ENCODE data around the gene ZFP62. TPM values are rescaled to one million over a fixed set of nuclear protein-coding genes. Genes with fewer than 3 reads are reported as not detected.
A peak's percentile ranks its signal among the peaks of the same experiment; 100 is the strongest.

The ZFP62 gene
- total and polyA plus RNA-seq, 2 of the 4 experiments (the other 2 are of a cell fraction), result 8.2 to 20.3 TPM

DNA sequence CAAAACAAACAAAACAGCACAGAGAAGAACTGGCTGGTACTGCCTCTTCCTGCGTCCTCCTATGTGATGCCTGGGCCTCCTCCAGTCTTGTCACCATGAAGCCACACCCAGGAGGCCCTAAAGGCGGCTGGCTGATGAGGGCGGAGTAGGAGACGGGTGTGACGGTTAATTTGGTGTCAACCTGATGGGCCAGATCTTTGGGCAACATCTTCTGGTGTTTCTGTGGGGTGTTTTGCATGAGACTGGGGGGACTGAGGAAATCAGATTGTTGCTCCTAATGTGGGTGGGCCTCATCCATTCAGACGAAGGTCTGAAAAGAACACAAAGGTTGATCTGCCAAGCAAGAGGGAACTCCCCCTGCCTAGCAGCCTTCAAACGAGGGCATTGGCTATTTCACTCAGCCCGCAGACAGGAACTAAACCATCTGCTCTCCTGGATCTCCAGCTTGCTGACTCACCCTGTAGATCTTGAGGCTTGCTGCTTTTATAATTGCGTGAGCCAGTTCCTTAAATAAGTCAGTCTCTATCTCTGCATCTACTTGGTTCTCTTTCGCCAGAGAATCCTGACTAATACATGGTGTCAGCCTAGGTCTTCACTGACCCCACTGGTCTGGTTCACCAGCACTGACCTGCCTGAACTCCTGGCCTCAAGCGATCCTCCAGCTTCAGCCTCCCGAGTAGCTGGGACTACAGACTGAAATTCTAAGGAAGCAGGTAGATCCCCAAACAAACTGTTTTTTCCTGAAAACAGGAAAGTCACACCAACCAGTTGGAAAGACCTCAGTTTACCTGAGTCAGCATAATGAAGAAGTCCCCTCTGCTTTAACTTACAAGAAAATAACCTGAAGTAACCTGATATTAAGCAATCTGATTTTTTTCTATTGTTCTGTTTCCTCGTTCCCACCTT is 12.8 kb upstream of the ZFP62 start:
- no peak for ATAC-seq (ENCODE audit: low read depth)
- peak; percentile 23 for DNase-seq
- intact Hi-C loops (cut with micrococcal nuclease), result no loop called here

More for the DNA sequence above, 12.8 kb upstream of the ZFP62 start:
- no peak overlapping the region for H3K27ac ChIP-seq (ENCODE audit: insufficient read depth, low read length)
- no peaks in the 10 kb centered on the region for H3K9me1 ChIP-seq (ENCODE audit: insufficient read depth, low read length)
- TF ChIP-seq CHD1 (IDR thresholded peaks at IDR 0.05; ENCODE audit: low read depth, low read length), result no peak
- no peak for TF ChIP-seq RCOR1 (IDR thresholded peaks at IDR 0.05; ENCODE audit: insufficient replicate concordance, low read length)
- TF ChIP-seq RFX5 (IDR thresholded peaks at IDR 0.05; ENCODE audit: low read depth, low read length), result no peak
- peak; percentile 96 for TF ChIP-seq MAFK (IDR thresholded peaks at IDR 0.05; ENCODE audit: low read depth, low read length)
- no peak for TF ChIP-seq FOS (IDR thresholded peaks at IDR 0.05; ENCODE audit: low read depth, low read length)
- TF ChIP-seq, protein P1, sequence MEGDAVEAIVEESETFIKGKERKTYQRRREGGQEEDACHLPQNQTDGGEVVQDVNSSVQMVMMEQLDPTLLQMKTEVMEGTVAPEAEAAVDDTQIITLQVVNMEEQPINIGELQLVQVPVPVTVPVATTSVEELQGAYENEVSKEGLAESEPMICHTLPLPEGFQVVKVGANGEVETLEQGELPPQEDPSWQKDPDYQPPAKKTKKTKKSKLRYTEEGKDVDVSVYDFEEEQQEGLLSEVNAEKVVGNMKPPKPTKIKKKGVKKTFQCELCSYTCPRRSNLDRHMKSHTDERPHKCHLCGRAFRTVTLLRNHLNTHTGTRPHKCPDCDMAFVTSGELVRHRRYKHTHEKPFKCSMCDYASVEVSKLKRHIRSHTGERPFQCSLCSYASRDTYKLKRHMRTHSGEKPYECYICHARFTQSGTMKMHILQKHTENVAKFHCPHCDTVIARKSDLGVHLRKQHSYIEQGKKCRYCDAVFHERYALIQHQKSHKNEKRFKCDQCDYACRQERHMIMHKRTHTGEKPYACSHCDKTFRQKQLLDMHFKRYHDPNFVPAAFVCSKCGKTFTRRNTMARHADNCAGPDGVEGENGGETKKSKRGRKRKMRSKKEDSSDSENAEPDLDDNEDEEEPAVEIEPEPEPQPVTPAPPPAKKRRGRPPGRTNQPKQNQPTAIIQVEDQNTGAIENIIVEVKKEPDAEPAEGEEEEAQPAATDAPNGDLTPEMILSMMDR (conservative IDR thresholded peaks at IDR 0.05; ENCODE audit: low read depth, low read length), result no peak
- no peaks in the 10 kb centered on the region for H4K20me1 ChIP-seq (ENCODE audit: insufficient read depth, low read length)
- H3K18ac ChIP-seq (ENCODE audit: low read depth, low read length), result no peak overlapping the region
- dilution Hi-C loops (cut with HindIII; ENCODE audit: low sequenced_read_pairs, unreplicated experiment) (no loop called here), in situ Hi-C loops (cut with MboI; ENCODE audit: low sequenced_read_pairs) (loop anchor here (10.0 kb wide), 1 partner anchor 281 kb away; no protein-coding TSS in a partner anchor)
- CTCF ChIA-PET, result no interaction called here
- no peak overlapping the region for H3K4me2 ChIP-seq (ENCODE audit: low read depth, low read length)
- no peak overlapping the region for H3K9ac ChIP-seq (ENCODE audit: low read depth, low read length)
- no peak overlapping the region for H3K4me3 ChIP-seq (ENCODE audit: insufficient read depth, low read depth, low read length)
- H2BK120ac ChIP-seq (ENCODE audit: low read depth, low read length), result no peak overlapping the region
- no peak overlapping the region for H4K91ac ChIP-seq (ENCODE audit: insufficient read depth, low read depth, low read length)
- WGBS, 2 experiments (ENCODE audit: extremely low coverage in 2 of 2, insufficient read length in 1 of 2), result 67% methylated on average over 6 of the region's 13 CpGs; no CpG with 5 or more reads in 1 of the 2 experiments
- no peak overlapping the region for H3K14ac ChIP-seq (replicated peaks; ENCODE audit: low read depth, low read length)
- H4K5ac ChIP-seq (ENCODE audit: low read depth, low read length), result no peak overlapping the region
- H3K4ac ChIP-seq (ENCODE audit: low read depth, low read length), result no peak overlapping the region
- no peak overlapping the region for H2AK5ac ChIP-seq (ENCODE audit: low read depth, low read length)
- POLR2A ChIA-PET (ENCODE audit: unreplicated experiment), result no interaction called here
- peak overlapping the region; percentile 33 for H2AFZ ChIP-seq (replicated peaks; ENCODE audit: low read length, poor library complexity)
- no TSS peak for BruUV-seq (replicated peaks)
- no peaks in the 10 kb centered on the region for H3K4me1 ChIP-seq (ENCODE audit: control insufficient read depth, insufficient read depth, low read length)
- H2BK5ac ChIP-seq (ENCODE audit: low read depth, low read length, poor library complexity, severe bottlenecking), result no peak overlapping the region
- no peaks in the 10 kb centered on the region for H3K36me3 ChIP-seq (ENCODE audit: control insufficient read depth, insufficient read depth, low read length)
- H3K23ac ChIP-seq (ENCODE audit: low read depth, low read length), result no peak overlapping the region
- no peak overlapping the region for H2BK20ac ChIP-seq (ENCODE audit: low read depth, low read length)
- 0 out of 2 replicates have a peak, but pooled peaks cover 1% of the 10 kb centered on the region for H3K27me3 ChIP-seq (ENCODE audit: control insufficient read depth, insufficient read depth, low read length)
- no peaks in the 10 kb centered on the region; the same call in 1 of the 2 replicates for H3K9me3 ChIP-seq (ENCODE audit: control insufficient read depth, insufficient read depth, low read length)
- no peak overlapping the region for H4K8ac ChIP-seq (ENCODE audit: low read depth in 2 of 2, low read length in 2 of 2)
- no peak overlapping the region for H3K56ac ChIP-seq (ENCODE audit: extremely low read depth, insufficient read depth, low read length)
- H2BK15ac ChIP-seq (ENCODE audit: low read depth, low read length), result no peak overlapping the region
- H2AK9ac ChIP-seq (replicated peaks; ENCODE audit: low read depth, low read length, poor library complexity), result no peak overlapping the region
- no peaks in the 10 kb centered on the region for H3K79me1 ChIP-seq (ENCODE audit: low read depth in 1 of 2, low read length in 2 of 2)

Data from IMR-90 (cell line).